Activated CD8-positive, alpha-beta memory T cell treated with anti-CD3 and anti-CD28 coated beads, Interleukin-2, amount 10 ng/mL, durations not matched to agents 7 days and 5 days (primary cell): ENCODE results near the gene IGDCC3. TPM values are rescaled to one million over a fixed set of nuclear protein-coding genes. Genes with fewer than 3 reads are reported as not detected.

Experiments
- ATAC-seq: fragments of 150-1000 bp; cut with Tn5 transposase; one replicate; pipeline ENCODE4 v1.10.0; 2021; ENCODE audit warnings: moderate library complexity
- CTCF ChIA-PET: fragments of 350-600 bp; sonication (Branson Sonifier 250); formaldehyde crosslinking; loops from one replicate; lab custom pipeline; 2021; ENCODE audit warnings: antibody characterized with exemption; lab: Charles Lee
- DNase-seq: peaks from one replicate; pipeline ENCODE4 v3.0.0-alpha.2; 2020
- H3K27ac Mint-ChIP-seq: one replicate; pipeline ENCODE4 v1.8.0; 2021; ENCODE audit warnings: mild to moderate bottlenecking, mixed read lengths
- H3K27me3 Mint-ChIP-seq: one replicate; pipeline ENCODE4 v1.8.0; 2021; ENCODE audit warnings: mixed read lengths
- H3K36me3 Mint-ChIP-seq: one replicate; pipeline ENCODE4 v1.8.0; 2021; ENCODE audit warnings: mild to moderate bottlenecking, mixed read lengths
- H3K4me1 Mint-ChIP-seq: one replicate; pipeline ENCODE4 v1.8.0; 2021; ENCODE audit warnings: mixed read lengths
- H3K4me3 Mint-ChIP-seq: one replicate; pipeline ENCODE4 v1.8.0; 2021; ENCODE audit warnings: mild to moderate bottlenecking, moderate library complexity, mixed read lengths
- H3K9me3 Mint-ChIP-seq: one replicate; pipeline ENCODE4 v1.8.0; 2022; ENCODE audit warnings: low read depth, mixed read lengths
- total RNA-seq, 2 experiments: library from RNA; stranded (reverse); gene quantifications; one replicate each; pipeline ENCODE4 v1.2.3, GENCODE V29; 2021

Gene IGDCC3
- total RNA-seq, 2 experiments from 2014 or later: not detected

DNA sequence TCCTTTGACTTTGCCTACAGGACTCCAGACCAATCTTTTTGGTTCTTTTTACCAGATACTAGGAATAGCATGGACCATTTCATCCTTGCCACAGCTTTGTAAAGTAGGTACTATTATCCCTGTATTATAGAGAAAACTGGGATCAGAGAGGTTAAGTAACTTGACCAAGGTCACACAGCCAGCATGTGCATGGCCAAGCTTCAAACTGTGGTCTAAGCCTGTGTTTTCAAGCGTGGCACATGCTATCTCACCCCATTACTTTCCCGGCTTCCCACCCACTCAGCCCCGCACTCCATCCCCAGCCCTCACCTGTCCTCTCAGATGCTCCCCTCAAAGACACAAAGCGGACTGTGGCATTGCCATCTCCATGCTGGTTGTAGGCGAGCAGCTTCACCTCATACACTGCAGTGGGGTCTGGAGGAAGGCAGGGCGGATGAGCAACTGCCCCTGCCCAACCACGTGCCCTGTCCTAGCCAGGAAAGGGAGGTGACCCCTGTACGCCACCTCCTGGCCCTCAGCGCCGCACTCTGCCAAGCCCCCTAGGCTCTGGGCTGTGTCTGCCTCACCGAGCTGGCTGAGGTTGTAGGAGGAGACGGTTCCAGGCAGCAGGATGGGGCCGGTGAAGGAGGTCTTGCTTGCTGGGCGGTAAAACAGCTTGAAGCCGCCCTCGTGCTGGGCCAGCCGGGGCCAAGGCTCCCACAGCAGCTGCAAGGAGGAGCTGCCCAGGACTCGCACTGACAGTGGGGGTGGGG is 47.6 kb downstream of the IGDCC3 start:
- ATAC-seq (no peak), DNase-seq (no peak)
- CTCF ChIA-PET: interaction anchor here (1.6 to 1.8 kb wide), 2 partner anchors 55 to 59 kb away, joined by 3 to 4 read pairs; no protein-coding TSS in a partner anchor
- H3K4me3 Mint-ChIP-seq: no peak overlapping the region
- H3K27me3 Mint-ChIP-seq: peaks cover 4% of the 10 kb centered on the region
- no peaks in the 10 kb centered on the region for H3K9me3 Mint-ChIP-seq
- H3K36me3 Mint-ChIP-seq: no peaks in the 10 kb centered on the region
- no peaks in the 10 kb centered on the region for H3K4me1 Mint-ChIP-seq
- no peak overlapping the region for H3K27ac Mint-ChIP-seq

DNA sequence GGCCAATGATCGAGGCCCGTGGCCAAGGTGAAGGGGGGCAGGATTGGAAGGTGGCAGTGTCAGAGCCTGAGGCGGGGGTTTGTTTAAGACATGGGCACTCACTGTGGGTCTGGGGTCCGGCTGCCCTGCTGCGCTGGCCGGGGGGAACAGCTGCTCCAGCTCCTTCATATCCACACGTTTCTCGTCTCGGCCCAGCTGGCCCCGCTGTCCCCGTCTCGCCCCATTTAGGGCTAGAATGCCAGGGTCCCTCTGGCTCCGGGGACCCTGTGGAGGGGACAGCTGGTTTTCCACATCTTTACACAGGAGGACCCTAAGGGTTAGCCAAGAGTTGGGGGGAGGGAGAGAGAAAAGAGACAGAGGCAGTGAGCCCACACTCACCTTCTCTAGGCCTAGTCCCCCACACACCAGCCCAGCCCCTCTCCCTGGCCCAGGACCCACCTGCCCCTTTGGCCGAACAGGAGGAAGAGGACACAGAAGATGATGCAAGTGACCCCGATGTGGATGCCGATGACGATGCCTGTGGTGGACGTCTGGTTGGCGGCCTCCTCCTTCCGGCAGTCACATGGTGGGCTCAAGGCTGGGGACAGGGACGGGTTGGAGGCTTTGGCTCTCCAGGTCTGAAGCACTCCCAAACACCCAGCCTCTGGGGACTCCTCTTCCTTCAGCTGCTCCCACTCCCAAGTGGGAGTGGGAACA is 48.4 kb downstream of the IGDCC3 start:
- no peaks in the 10 kb centered on the region for H3K9me3 Mint-ChIP-seq
- CTCF ChIA-PET: interaction anchor here (1.6 kb wide), 1 partner anchor 56 kb away, joined by 4 read pairs; no protein-coding TSS in a partner anchor
- H3K4me3 Mint-ChIP-seq: no peak overlapping the region
- no peak for ATAC-seq
- H3K36me3 Mint-ChIP-seq: no peaks in the 10 kb centered on the region
- no peak overlapping the region for H3K27ac Mint-ChIP-seq
- no peak for DNase-seq
- H3K27me3 Mint-ChIP-seq: peaks cover 4% of the 10 kb centered on the region
- no peaks in the 10 kb centered on the region for H3K4me1 Mint-ChIP-seq

DNA sequence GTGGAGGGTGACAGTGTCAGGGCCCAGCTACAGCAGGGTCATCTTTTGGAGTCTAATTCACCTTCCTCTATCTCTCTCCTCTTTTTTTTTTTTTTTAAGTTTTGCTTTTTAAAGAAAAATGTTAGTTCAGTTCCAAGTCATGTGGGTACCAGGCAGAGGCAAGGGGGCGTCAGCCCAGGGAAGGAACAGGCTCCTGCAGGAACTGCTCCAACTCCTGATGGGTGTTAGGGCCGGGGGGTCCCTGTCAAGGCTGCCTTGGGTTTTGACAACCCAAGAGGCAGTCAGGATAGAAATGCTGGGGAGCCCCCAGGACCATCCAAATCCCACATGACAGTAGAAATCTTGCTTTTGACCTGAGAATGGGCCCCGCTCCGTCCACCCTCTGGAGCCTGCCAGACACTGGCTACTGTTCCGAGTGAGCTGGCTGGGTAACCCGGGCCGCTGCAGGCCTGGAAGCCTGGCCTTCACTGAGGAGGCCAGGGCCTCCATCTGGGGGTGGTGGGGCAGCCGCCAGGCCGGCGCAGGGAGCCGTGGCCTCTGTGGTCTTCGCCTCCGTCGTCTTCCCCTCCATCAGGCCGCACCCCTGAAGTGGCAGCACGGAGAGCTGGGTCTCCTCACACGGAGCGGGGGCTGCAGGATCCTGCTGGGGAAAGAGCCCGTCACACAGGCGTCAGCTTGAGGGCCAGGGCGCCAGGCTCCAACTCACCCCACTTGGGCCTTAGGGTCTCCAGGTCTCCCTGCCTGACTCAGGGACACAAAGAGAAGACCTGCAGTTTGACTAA is 49.1 kb downstream of the IGDCC3 start:
- Mint-ChIP-seq H3K9me3 (no peaks in the 10 kb centered on the region), H3K27me3 (peaks cover 4% of the 10 kb centered on the region), H3K27ac (no peak overlapping the region), H3K4me1 (no peaks in the 10 kb centered on the region), H3K36me3 (no peaks in the 10 kb centered on the region), H3K4me3 (no peak overlapping the region)
- no peak for DNase-seq
- ATAC-seq: no peak
- CTCF ChIA-PET: interaction anchor here (2.3 kb wide), 1 partner anchor 57 kb away, joined by 8 read pairs; no protein-coding TSS in a partner anchor

DNA sequence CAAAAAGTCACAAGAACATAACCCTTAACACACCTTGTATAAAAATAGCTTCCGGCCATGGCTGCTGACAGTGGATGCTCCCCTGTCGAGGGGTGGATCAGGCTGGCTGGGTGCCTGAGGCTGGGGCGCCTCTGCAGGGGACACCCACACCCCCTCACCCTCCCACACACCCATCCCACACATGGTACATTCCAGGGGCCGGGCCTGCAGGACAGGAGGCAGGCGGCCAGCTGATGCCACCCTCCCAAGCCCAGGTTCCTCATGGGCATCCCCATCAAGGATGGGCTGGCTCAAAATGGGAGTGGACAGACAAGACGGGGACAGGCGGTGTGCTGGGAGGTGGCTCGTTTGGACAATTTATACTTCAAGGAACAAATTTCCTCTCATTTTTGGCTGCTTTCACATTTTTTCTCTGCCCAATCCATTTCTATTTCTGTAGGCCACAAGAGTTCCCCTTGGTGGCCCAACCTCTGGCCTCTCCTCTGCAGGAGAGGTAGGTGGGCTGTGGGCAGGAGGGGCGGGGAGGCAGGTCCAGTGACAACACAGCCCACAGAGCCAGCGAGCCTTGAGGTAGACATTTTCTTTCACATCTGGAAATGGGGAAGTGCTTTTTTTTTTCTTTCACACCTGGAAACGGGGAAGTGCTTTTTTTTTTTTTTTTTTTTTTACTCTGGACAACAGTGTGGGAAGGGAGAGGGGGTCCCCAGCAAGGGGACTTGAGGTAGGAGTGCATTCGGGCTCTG is 50.0 kb downstream of the IGDCC3 start:
- no peak overlapping the region for H3K27ac Mint-ChIP-seq
- no peak overlapping the region for H3K4me3 Mint-ChIP-seq
- ATAC-seq: no peak
- no peak for DNase-seq
- no peaks in the 10 kb centered on the region for H3K9me3 Mint-ChIP-seq
- H3K27me3 Mint-ChIP-seq: peaks cover 4% of the 10 kb centered on the region
- no peaks in the 10 kb centered on the region for H3K36me3 Mint-ChIP-seq
- no peaks in the 10 kb centered on the region for H3K4me1 Mint-ChIP-seq
- CTCF ChIA-PET: interaction anchor here (1.0 to 2.3 kb wide), 3 partner anchors 9 to 57 kb away, joined by 4 to 8 read pairs (median 5); partner anchors contain the start of gene IGDCC3

DNA sequence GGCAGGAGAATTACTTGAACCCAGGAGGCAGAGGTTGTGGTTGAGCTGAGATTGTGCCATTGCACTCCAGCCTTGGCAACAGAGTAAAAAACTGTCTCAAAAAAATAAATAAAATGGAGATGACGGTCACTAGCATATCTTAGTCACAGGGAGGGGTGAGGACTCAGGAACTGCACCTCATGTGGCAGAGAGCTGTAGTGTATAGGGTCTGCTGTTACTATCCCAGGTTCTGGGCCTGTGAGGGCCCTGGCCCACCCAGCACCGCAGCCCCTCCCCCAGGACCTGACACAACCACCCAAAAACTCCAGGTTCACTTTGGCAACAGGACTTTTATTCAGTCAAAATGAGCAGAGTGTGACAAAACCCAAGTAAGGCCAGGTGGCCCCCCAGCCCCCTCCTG is 51.0 kb downstream of the IGDCC3 start:
- no peak overlapping the region for H3K27ac Mint-ChIP-seq
- H3K36me3 Mint-ChIP-seq: no peaks in the 10 kb centered on the region
- no peak overlapping the region for H3K4me3 Mint-ChIP-seq
- CTCF ChIA-PET: interaction anchor here (0.7 to 2.3 kb wide), 4 partner anchors 8 to 74 kb away, joined by 3 to 8 read pairs (median 4); partner anchors contain the start of gene IGDCC3
- ATAC-seq: no peak
- H3K27me3 Mint-ChIP-seq: peaks cover 11% of the 10 kb centered on the region
- H3K4me1 Mint-ChIP-seq: no peaks in the 10 kb centered on the region
- H3K9me3 Mint-ChIP-seq: no peaks in the 10 kb centered on the region
- DNase-seq: no peak

DNA sequence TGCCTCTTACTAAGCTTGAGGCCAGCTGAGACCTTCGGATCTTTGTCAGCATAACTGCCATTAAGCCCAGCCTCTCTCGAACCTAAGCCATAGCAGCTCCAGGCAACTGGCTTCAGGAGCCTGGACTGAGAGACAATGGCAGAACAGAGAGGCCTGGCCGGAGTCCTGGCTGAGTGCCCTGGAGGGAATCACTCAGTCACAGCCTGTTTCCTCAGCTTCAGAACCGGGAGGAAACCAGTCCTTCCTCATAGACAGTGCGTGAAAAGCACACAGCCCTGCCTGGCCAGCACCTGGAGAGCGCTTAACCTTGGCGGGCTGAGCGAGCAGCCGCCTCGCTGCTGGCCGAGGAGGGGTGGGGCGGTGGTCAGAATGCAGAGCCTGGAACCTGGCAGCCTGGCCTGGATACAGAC is 51.7 kb downstream of the IGDCC3 start:
- Mint-ChIP-seq H3K27ac (no peak overlapping the region), H3K4me1 (no peaks in the 10 kb centered on the region), H3K4me3 (no peak overlapping the region), H3K9me3 (no peaks in the 10 kb centered on the region), H3K27me3 (peaks cover 17% of the 10 kb centered on the region), H3K36me3 (no peaks in the 10 kb centered on the region)
- DNase-seq: no peak
- ATAC-seq: no peak
- CTCF ChIA-PET: interaction anchor here (2.3 kb wide), 1 partner anchor 59 kb away, joined by 8 read pairs; no protein-coding TSS in a partner anchor

DNA sequence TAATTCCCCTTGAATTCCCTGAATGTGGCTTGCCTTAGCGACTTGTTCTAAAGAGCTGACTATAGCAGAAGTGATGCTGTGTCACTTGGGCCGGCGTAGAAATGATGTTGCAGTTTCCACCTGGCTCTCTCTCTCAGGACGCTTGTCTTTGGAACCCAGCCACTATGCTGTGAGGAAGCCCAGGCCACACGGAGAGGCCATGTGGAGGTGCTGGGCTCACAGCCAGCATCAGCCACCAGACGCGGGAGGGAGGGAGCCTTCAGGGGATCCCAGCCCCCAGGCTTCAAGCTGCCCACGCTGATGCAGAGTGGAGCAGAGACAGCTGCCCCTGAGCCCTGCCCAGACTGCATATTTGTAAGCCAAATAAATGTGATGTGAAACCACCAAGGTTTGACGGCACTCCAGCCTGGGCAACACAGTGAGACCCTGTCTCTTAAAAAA is 54.7 kb downstream of the IGDCC3 start:
- CTCF ChIA-PET: interaction anchor here (1.0 to 11.0 kb wide), 2 partner anchors 17 to 61 kb away, joined by 3 to 161 read pairs; no protein-coding TSS in a partner anchor
- H3K36me3 Mint-ChIP-seq: no peaks in the 10 kb centered on the region
- H3K27ac Mint-ChIP-seq: no peak overlapping the region
- H3K27me3 Mint-ChIP-seq: peaks cover 24% of the 10 kb centered on the region
- DNase-seq: no peak
- no peaks in the 10 kb centered on the region for H3K4me1 Mint-ChIP-seq
- no peak for ATAC-seq
- no peaks in the 10 kb centered on the region for H3K9me3 Mint-ChIP-seq
- no peak overlapping the region for H3K4me3 Mint-ChIP-seq

DNA sequence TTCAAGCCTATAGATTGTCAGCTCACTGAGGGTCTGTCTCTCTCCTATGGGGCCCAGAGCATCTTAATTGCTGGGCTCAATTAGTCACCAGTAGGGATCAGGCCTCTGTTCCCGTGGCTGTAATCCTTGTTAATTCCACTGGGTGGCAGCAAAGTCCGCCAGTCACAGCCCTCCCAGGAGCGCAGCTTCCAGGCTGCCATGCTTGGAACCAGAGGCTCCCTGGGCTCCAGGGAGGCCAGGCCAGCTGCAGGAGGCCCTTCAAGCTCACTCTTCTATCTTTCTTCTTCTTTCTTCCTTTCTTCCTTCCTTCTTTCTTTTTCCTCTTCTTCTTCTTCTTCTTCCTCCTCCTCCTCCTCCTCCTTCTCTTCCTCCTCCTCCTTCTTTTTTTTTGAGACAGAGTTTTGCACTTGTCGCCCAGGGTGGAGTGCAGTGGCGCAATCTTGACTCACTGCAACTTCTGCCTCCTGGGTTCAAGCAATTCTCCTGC is 58.9 kb downstream of the IGDCC3 start:
- H3K27me3 Mint-ChIP-seq: peaks cover 20% of the 10 kb centered on the region
- H3K9me3 Mint-ChIP-seq: no peaks in the 10 kb centered on the region
- no peak overlapping the region for H3K27ac Mint-ChIP-seq
- CTCF ChIA-PET: interaction anchor here (0.7 to 11.0 kb wide), 21 partner anchors 8 to 242 kb away, joined by 3 to 161 read pairs (median 3); partner anchors contain the start of gene CLPX
- no peaks in the 10 kb centered on the region for H3K36me3 Mint-ChIP-seq
- no peaks in the 10 kb centered on the region for H3K4me1 Mint-ChIP-seq
- peak; percentile 96 for ATAC-seq
- peak; percentile 84 for DNase-seq
- H3K4me3 Mint-ChIP-seq: no peak overlapping the region

DNA sequence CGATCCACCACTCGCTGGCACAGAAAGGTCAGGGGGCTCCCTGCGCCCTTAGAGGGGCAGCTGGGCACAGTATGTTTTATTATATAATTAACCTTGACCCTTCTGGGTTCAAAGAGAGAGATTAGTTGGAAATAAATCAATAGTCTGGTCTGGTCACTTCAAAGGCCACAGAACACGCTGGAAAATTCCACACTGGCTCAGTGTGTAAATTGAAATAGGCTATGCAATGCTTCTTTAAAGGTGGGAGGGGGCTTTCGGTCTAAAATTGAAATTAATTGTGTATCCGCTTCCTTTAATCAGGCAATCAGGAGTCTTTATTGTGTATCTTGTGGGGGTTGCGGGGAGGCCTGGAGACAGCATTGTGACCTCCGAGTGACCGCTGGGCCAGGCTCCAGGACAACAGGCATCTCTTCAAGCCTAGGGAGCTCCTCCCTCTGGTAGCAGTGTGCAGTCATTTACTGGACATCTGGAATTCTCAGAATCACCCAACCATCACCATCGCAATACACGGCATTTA is 65.3 kb downstream of the IGDCC3 start:
- no peak overlapping the region for H3K27ac Mint-ChIP-seq
- ATAC-seq: no peak
- no peaks in the 10 kb centered on the region for H3K4me1 Mint-ChIP-seq
- no peak for DNase-seq
- H3K27me3 Mint-ChIP-seq: peaks cover 3% of the 10 kb centered on the region
- H3K9me3 Mint-ChIP-seq: no peaks in the 10 kb centered on the region
- no peaks in the 10 kb centered on the region for H3K36me3 Mint-ChIP-seq
- CTCF ChIA-PET: interaction anchor here (1.5 kb wide), 1 partner anchor 73 kb away, joined by 8 read pairs; no protein-coding TSS in a partner anchor
- no peak overlapping the region for H3K4me3 Mint-ChIP-seq

DNA sequence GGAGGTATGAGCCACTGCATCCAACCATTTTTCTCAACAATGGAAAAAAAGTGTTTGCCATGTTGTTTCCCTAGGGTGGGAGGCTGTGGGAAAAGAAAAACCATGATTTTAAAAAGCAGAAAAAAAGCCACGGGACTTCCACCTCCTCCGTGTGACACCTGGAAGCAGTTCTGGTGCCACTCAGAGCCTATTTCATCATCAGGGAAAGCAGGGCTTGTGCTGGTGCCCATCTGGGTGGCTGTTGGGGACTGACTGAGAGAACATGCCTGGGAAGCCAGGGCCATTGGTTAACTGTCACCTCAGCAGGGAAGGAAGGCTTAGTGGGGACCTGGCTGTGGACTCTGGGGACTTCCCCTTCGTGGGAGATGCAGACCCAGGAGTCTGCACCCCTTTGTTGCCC is 66.0 kb downstream of the IGDCC3 start:
- H3K36me3 Mint-ChIP-seq: no peaks in the 10 kb centered on the region
- peaks cover under 1% of the 10 kb centered on the region for H3K4me1 Mint-ChIP-seq
- H3K27ac Mint-ChIP-seq: no peak overlapping the region
- peaks cover 3% of the 10 kb centered on the region for H3K27me3 Mint-ChIP-seq
- no peak for DNase-seq
- CTCF ChIA-PET: no interaction called here
- no peaks in the 10 kb centered on the region for H3K9me3 Mint-ChIP-seq
- no peak for ATAC-seq
- H3K4me3 Mint-ChIP-seq: no peak overlapping the region

DNA sequence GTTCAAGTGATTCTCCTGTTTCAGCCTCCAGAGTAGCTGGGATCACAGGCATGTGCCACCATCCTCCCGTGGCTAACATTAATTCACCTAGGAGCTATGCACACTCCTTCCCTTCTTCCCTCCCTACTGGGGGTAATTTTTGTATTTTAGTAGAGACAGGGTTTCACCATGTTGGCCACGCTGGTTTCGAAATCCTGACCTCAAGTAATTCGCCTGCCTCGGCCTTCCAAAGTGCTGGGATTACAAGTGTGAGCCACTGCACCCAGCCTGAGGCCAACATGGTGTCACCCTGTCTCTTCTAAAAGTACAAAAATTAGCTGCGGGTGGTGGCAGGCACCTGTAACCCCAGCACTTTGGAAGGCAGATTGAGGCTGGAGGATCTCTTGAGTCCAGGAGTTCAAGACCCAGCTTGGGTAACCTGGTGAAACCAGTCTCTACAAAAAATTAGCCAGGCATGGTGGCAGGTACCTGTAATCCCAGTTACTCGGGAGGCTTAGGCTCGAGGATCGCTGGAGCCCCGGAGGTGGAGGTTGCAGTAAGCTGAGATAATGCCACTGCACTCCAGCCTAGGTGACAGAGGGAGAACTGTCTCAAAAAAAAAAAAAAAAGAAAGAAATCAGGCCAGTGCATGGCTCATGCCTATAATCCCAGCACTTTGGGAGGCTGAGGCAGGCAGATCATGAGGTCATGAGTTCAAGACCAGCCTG is 67.2 kb downstream of the IGDCC3 start:
- no peaks in the 10 kb centered on the region for H3K9me3 Mint-ChIP-seq
- ATAC-seq: no peak
- CTCF ChIA-PET: interaction anchor here (1.6 to 1.9 kb wide), 2 partner anchors 10 to 74 kb away, joined by 5 to 11 read pairs; no protein-coding TSS in a partner anchor

More for the DNA sequence above, 67.2 kb downstream of the IGDCC3 start:
- no peak overlapping the region for H3K4me3 Mint-ChIP-seq
- DNase-seq: no peak
- H3K27ac Mint-ChIP-seq: no peak overlapping the region
- peaks cover 9% of the 10 kb centered on the region for H3K4me1 Mint-ChIP-seq
- peaks cover 9% of the 10 kb centered on the region for H3K27me3 Mint-ChIP-seq
- no peaks in the 10 kb centered on the region for H3K36me3 Mint-ChIP-seq
